Measurements from ENCODE around the gene UBE2R2. TPM values are rescaled to one million over a fixed set of nuclear protein-coding genes. Genes with fewer than 3 reads are reported as not detected.

The UBE2R2 gene
- polyA plus RNA-seq, 3 donors: 30.5 to 50.1 (median 37.2) TPM

- Histone ChIP-seq H3K36me3 (replicated peaks in 1 of 2; ENCODE audit: control insufficient read depth in 1 of 2, insufficient read depth in 2 of 2, low read length in 2 of 2) (no peaks in the 10 kb centered on the region), H4K20me1 (ENCODE audit: insufficient read depth, low read length) (no peaks in the 10 kb centered on the region), H3K9ac (ENCODE audit: insufficient read depth, low read length, poor library complexity, severe bottlenecking) (no peak overlapping the region), H3K4me1 (ENCODE audit: control insufficient read depth in 1 of 2, insufficient read depth in 2 of 2, low read length in 2 of 2) (peaks cover 8 to 14% of the 10 kb centered on the region in 2 donors), H3K9me3 (replicated peaks in 1 of 2; ENCODE audit: control insufficient read depth in 1 of 2, insufficient read depth in 1 of 2, low read length in 2 of 2) (no peaks in the 10 kb centered on the region), H3K4me3 (replicated peaks in 1 of 3; ENCODE audit: low read depth in 2 of 3, low read length in 3 of 3) (no peak overlapping the region), H3K27ac (ENCODE audit: low read depth in 1 of 2, low read length in 2 of 2) (no peak overlapping the region), H3K4me2 (replicated peaks; ENCODE audit: extremely low read depth, low read length, poor library complexity, severe bottlenecking) (no peak overlapping the region), H2AFZ (ENCODE audit: insufficient read depth, low read depth, low read length, poor library complexity, severe bottlenecking) (no peak overlapping the region), H3K79me2 (ENCODE audit: insufficient read depth, low read length) (peaks cover 4% of the 10 kb centered on the region), H3K27me3 (ENCODE audit: control insufficient read depth in 2 of 2, insufficient read depth in 2 of 2, low read length in 2 of 2) (no peaks in the 10 kb centered on the region)
- intact Hi-C loops (cut with micrococcal nuclease): no loop called here
- DNase-seq: no peak
- WGBS (ENCODE audit: insufficient coverage): 100% methylated on average over 1 of the region's 1 CpG
- TF ChIP-seq CTCF (IDR thresholded peaks at IDR 0.05): no peak
- peaks cover 0 to 2% (median 0%) of the 10 kb centered on the region in 7 donors for H3K9me3 Mint-ChIP-seq
- H3K4me1 Mint-ChIP-seq: peaks cover 12% of the 10 kb centered on the region
- peaks cover 0 to 4% (median 3%) of the 10 kb centered on the region in 3 donors for H3K27me3 Mint-ChIP-seq (ENCODE audit: low read depth in 3 of 3)
- H3K36me3 Mint-ChIP-seq: no peaks in the 10 kb centered on the region
- no peak overlapping the region for H3K27ac Mint-ChIP-seq
- H3K4me3 Mint-ChIP-seq: no peak overlapping the region
Observed at GRCh38 chr9:33809506-33809905, 7.5 kb upstream of the UBE2R2 start.

- peak; percentile 72 to 81 (median 78) for DNase-seq
- intact Hi-C loops (cut with micrococcal nuclease): loop anchor here in 1 of 2 donors (2.0 kb wide), 1 partner anchor 39 kb away; no protein-coding TSS in a partner anchor
- Histone ChIP-seq H3K36me3 (replicated peaks in 1 of 2; ENCODE audit: control insufficient read depth in 1 of 2, insufficient read depth in 2 of 2, low read length in 2 of 2) (no peaks in the 10 kb centered on the region), H3K4me3 (replicated peaks in 1 of 3; ENCODE audit: low read depth in 2 of 3, low read length in 3 of 3) (peak overlapping the region in 1 of 3 experiments; percentile 91), H3K4me1 (ENCODE audit: control insufficient read depth in 1 of 2, insufficient read depth in 2 of 2, low read length in 2 of 2) (peaks cover 26 to 38% of the 10 kb centered on the region in 2 donors), H3K27me3 (ENCODE audit: control insufficient read depth in 2 of 2, insufficient read depth in 2 of 2, low read length in 2 of 2) (no peaks in the 10 kb centered on the region), H2AFZ (ENCODE audit: insufficient read depth, low read depth, low read length, poor library complexity, severe bottlenecking) (no peak overlapping the region), H4K20me1 (ENCODE audit: insufficient read depth, low read length) (no peaks in the 10 kb centered on the region), H3K27ac (ENCODE audit: low read depth in 1 of 2, low read length in 2 of 2) (peak overlapping the region; percentile 72 to 99), H3K79me2 (ENCODE audit: insufficient read depth, low read length) (peaks cover 35% of the 10 kb centered on the region), H3K4me2 (replicated peaks; ENCODE audit: extremely low read depth, low read length, poor library complexity, severe bottlenecking) (peak overlapping the region; percentile 93), H3K9me3 (replicated peaks in 1 of 2; ENCODE audit: control insufficient read depth in 1 of 2, insufficient read depth in 1 of 2, low read length in 2 of 2) (no peaks in the 10 kb centered on the region), H3K9ac (ENCODE audit: insufficient read depth, low read length, poor library complexity, severe bottlenecking) (peak overlapping the region; percentile 46)
- peaks cover 0 to 3% (median 0%) of the 10 kb centered on the region in 7 donors for H3K9me3 Mint-ChIP-seq
- H3K4me3 Mint-ChIP-seq: peak overlapping the region; percentile 42 to 72
- H3K27ac Mint-ChIP-seq: peak overlapping the region; percentile 97 to 99 (median 98)
- TF ChIP-seq CTCF (IDR thresholded peaks at IDR 0.05): peak; percentile 74
- WGBS (ENCODE audit: insufficient coverage): 100% methylated on average over 2 of the region's 8 CpGs
- H3K4me1 Mint-ChIP-seq: peaks cover 31% of the 10 kb centered on the region
- no peaks in the 10 kb centered on the region for H3K36me3 Mint-ChIP-seq
- H3K27me3 Mint-ChIP-seq (ENCODE audit: low read depth in 3 of 3): peaks cover 0 to 4% (median 3%) of the 10 kb centered on the region in 3 donors
Observed at GRCh38 chr9:33813712-33814641, 3.0 kb upstream of the UBE2R2 start.

Data from CD14-positive monocyte (primary cell).